Brain microvascular endothelial cell (primary cell): ENCODE data around the gene NME2.
A peak's percentile ranks its signal among the peaks of the same experiment; 100 is the strongest.

Experiments used
- DNase-seq: peaks from one replicate; pipeline ENCODE4 v3.0.0-alpha.2; 2020
- H3K27ac ChIP-seq: fragments of 250-450 bp; sonication (Bioruptor Pico); 2 replicates; pipeline ENCODE4 v1.5.1; 2020; ENCODE audit warnings: mild to moderate bottlenecking, moderate library complexity
- H3K27me3 ChIP-seq: fragments of 250-450 bp; sonication (Bioruptor Pico); replicated peaks from 2 replicates; pipeline ENCODE4 v1.5.1; 2020; ENCODE audit warnings: mild to moderate bottlenecking
- H3K36me3 ChIP-seq: fragments of 250-450 bp; sonication (Bioruptor Pico); replicated peaks from 2 replicates; pipeline ENCODE4 v1.5.1; 2020; ENCODE audit warnings: mild to moderate bottlenecking
- H3K4me3 ChIP-seq: 2 replicates; pipeline ENCODE4 v1.5.1; 2011; ENCODE audit warnings: low read depth, mild to moderate bottlenecking, control low read depth, low read length, moderate library complexity
- in situ Hi-C: cut with HindIII; loops from 2 replicates; pipeline ENCODE4 v1.10.0; 2017; ENCODE audit warnings: low sequenced_read_pairs, low pct_ligation_motif_present
- TF ChIP-seq, protein P1 (sequence below): IDR thresholded peaks from 2 replicates; pipeline ENCODE4 v1.5.1; 2011; ENCODE audit warnings: low read depth, mild to moderate bottlenecking, moderate library complexity, low read length, control low read depth, inconsistent platforms; ENCODE audit errors: missing control alignments

NME2 gene

DNA sequence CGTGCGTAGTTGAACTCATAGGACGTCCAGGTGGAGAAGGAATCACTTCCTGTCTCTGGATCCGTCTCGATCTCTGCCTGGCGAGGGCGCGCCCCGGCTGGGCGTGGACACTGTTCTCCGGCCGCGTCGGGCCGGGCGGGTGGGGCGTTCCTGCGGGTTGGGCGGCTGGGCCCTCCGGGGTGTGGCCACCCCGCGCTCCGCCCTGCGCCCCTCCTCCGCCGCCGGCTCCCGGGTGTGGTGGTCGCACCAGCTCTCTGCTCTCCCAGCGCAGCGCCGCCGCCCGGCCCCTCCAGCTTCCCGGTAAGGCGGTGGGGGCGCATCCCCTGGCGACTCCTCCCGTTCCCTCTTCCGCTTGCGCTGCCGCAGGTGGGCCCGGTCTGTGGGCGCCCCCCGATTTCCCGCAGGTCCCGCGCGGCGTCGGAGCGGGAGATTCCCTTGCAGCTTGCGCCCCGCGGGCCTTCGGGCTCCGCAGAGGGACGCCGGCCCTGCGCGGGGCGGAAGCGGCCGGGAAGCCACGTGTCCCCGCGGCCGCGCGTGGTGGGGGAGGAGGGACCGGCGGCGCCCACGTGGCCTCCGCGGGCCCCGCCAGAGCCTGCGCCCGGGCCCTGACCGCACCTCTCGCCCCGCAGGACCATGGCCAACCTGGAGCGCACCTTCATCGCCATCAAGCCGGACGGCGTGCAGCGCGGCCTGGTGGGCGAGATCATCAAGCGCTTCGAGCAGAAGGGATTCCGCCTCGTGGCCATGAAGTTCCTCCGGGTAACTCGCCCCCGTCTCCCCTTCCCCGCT is at the start of gene NME2:
NME2 (plus strand) TSS at position 214 of the 789 bp plus-strand sequence; CDS start at position 634, 420 bp downstream.
- DNase-seq: peak; percentile 74
- Histone ChIP-seq H3K27me3 (no peaks in the 10 kb centered on the region), H3K36me3 (peaks cover 50% of the 10 kb centered on the region), H3K4me3 (peak within 1 kb of the TSS; percentile 91), H3K27ac (peak within 1 kb of the TSS; percentile 80)
- TF ChIP-seq, protein P1, sequence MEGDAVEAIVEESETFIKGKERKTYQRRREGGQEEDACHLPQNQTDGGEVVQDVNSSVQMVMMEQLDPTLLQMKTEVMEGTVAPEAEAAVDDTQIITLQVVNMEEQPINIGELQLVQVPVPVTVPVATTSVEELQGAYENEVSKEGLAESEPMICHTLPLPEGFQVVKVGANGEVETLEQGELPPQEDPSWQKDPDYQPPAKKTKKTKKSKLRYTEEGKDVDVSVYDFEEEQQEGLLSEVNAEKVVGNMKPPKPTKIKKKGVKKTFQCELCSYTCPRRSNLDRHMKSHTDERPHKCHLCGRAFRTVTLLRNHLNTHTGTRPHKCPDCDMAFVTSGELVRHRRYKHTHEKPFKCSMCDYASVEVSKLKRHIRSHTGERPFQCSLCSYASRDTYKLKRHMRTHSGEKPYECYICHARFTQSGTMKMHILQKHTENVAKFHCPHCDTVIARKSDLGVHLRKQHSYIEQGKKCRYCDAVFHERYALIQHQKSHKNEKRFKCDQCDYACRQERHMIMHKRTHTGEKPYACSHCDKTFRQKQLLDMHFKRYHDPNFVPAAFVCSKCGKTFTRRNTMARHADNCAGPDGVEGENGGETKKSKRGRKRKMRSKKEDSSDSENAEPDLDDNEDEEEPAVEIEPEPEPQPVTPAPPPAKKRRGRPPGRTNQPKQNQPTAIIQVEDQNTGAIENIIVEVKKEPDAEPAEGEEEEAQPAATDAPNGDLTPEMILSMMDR: no peak
- in situ Hi-C loops: no loop called here

DNA sequence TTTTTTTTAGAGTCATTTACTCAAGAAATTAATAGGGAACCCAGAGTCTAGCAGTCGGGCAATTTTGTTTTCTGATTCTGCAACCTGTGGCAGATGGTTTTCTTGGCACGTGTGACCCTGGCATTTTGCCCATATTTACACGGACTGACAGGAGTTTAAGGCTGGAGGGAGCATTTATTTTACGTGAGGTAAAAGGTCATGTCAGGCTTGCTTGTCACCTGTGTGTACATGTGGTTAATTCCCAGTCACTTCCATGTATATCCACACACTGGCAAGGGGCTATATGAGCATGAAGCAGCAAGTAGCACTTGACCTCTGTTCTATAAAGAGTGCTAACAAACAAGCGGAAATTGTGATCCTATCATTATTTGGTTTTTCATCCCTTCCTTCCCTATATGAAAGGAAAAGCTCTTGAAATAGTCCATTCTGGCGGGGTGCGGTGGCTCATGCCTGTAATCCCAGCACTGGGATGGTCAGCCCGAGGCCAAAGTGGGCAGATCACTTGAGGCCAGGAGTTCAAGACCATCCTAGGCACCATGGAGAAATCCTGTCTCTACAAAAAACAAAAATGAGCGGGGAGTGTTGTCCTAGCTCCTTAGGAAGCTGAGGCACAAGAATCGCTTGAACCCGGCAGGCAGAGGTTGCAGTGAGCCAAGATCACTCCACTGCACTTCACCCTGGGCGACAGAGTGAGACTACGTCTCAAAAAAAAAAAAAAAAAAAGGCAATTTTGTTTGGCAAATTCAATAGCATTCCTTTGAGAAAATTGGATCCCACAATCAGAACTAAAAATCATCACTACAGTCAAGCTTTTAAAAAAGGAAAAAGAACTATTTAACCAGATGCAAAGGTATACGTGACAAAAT is 47.6 kb upstream of the NME2 start:
- peak overlapping the region; percentile 96 for H3K4me3 ChIP-seq
- TF ChIP-seq, protein P1: no peak
- no peaks in the 10 kb centered on the region for H3K27me3 ChIP-seq
- no peak overlapping the region for H3K27ac ChIP-seq
- no peaks in the 10 kb centered on the region for H3K36me3 ChIP-seq
- in situ Hi-C loops: no loop called here
- no peak for DNase-seq

- TF ChIP-seq, protein P1: peak; percentile 34
- no peaks in the 10 kb centered on the region for H3K27me3 ChIP-seq
- peak overlapping the region; percentile 58 for H3K27ac ChIP-seq
- peak overlapping the region; percentile 96 for H3K4me3 ChIP-seq
- H3K36me3 ChIP-seq: no peaks in the 10 kb centered on the region
- DNase-seq: peak; percentile 13
- in situ Hi-C loops: no loop called here
Observed at GRCh38 chr17:51119415-51120356, 46.5 kb upstream of the NME2 start.

DNA sequence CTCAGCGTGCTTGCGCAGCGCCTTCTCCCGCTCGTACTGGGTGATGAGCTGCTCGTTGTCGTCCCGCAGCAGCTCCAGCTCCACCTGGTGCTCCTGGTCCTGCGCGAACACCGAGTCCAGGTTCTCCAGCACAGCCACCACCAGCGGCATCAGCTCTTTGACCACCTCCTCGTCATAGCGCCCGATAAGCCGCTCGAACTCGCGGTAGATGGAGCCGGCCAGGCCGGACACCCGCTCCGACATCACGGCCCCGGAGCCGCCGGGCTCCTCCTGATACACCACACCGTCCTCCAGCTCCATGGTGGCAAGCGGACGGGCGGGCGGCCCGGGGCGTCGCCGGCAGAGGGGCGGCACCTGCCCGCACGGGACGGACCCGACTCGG is 45.9 kb upstream of the NME2 start:
- in situ Hi-C loops: no loop called here
- Histone ChIP-seq H3K36me3 (no peaks in the 10 kb centered on the region), H3K4me3 (peak overlapping the region; percentile 96), H3K27me3 (no peaks in the 10 kb centered on the region), H3K27ac (peak overlapping the region; percentile 58)
- DNase-seq: peak; percentile 22
- TF ChIP-seq, protein P1: peak; percentile 4
